ENCODE data around the gene OR51V1.
"Not testable (repeated sequence)": the region's sequence is repeated elsewhere in the genome, so short reads cannot be mapped to it uniquely, and the experiment has no call there.

The OR51V1 gene

GRCh38 chr11:5230266-5230665 lies 29.8 kb upstream of the OR51V1 start:
- no peak for DNase-seq

GRCh38 chr11:5229796-5230195 lies 29.3 kb upstream of the OR51V1 start:
- no peak for DNase-seq

GRCh38 chr11:5229356-5229755 lies 28.9 kb upstream of the OR51V1 start:
- DNase-seq: no peak

- DNase-seq: no peak
Observed at GRCh38 chr11:5228124-5228523, 27.6 kb upstream of the OR51V1 start.

GRCh38 chr11:5227681-5228080 lies 27.2 kb upstream of the OR51V1 start:
- no peak for DNase-seq

- no peak for DNase-seq
Observed at GRCh38 chr11:5226732-5227310, 26.3 kb upstream of the OR51V1 start, which contains the start of gene HBB. HBB (minus strand) TSS chr11:5227071; CDS start chr11:5227021, 50 bp downstream.

- no peak for DNase-seq
Observed at GRCh38 chr11:5225480-5225871, 25.0 kb upstream of the OR51V1 start.

- DNase-seq: no peak
Observed at GRCh38 chr11:5224538-5225479, 24.3 kb upstream of the OR51V1 start.

GRCh38 chr11:5223686-5224085 lies 23.2 kb upstream of the OR51V1 start:
- no peak for DNase-seq

- no peak for DNase-seq
Observed at GRCh38 chr11:5223146-5223545, 22.7 kb upstream of the OR51V1 start.

GRCh38 chr11:5210376-5210885 lies 9.9 kb upstream of the OR51V1 start:
- no peak for DNase-seq

- DNase-seq: peak; percentile 74
Observed at GRCh38 chr11:5204787-5205186, 4.3 kb upstream of the OR51V1 start.

- DNase-seq: peak; percentile 8
Observed at GRCh38 chr11:5203366-5203765, 2.9 kb upstream of the OR51V1 start.

- DNase-seq: no peak
Observed at GRCh38 chr11:5198285-5198684, 2.2 kb downstream of the OR51V1 start.

GRCh38 chr11:5197536-5197935 lies 2.9 kb downstream of the OR51V1 start:
- DNase-seq: peak; percentile 29

GRCh38 chr11:5196731-5197130 lies 3.8 kb downstream of the OR51V1 start:
- DNase-seq: no peak

GRCh38 chr11:5196067-5196466 lies 4.4 kb downstream of the OR51V1 start:
- no peak for DNase-seq

- DNase-seq: no peak
Observed at GRCh38 chr11:5192738-5193137, 7.7 kb downstream of the OR51V1 start.

- no peak for DNase-seq
Observed at GRCh38 chr11:5188201-5188600, 12.3 kb downstream of the OR51V1 start.

- DNase-seq: no peak
Observed at GRCh38 chr11:5178046-5178837, 22.2 kb downstream of the OR51V1 start.

- no peak for DNase-seq
Observed at GRCh38 chr11:5174934-5175333, 25.5 kb downstream of the OR51V1 start.

- no peak for DNase-seq
Observed at GRCh38 chr11:5171856-5172255, 28.6 kb downstream of the OR51V1 start.

GRCh38 chr11:5165898-5166297 lies 34.6 kb downstream of the OR51V1 start:
- DNase-seq: not testable (repeated sequence)
